Liver (tissue), 9 donors: Measurements from ENCODE around the gene C11orf24. TPM values are rescaled to one million over a fixed set of nuclear protein-coding genes. Genes with fewer than 3 reads are reported as not detected.

Experiments used
- DNase-seq: peaks from one replicate; pipeline ENCODE4 v3.0.0-alpha.2; 2017; ENCODE audit warnings: low spot score
- H3K27ac ChIP-seq, 2 donors: one replicate each; pipeline ENCODE4 v1.7.0; 2013; ENCODE audit warnings: inconsistent platforms in 2 of 2, low read length in 2 of 2, control low read depth in 1 of 2, low read depth in 1 of 2, mild to moderate bottlenecking in 1 of 2
- H3K27me3 ChIP-seq, 4 donors: one replicate each; pipeline versions ENCODE4 v1.6.1 to v1.7.0; 2013; ENCODE audit warnings: low read length in 3 of 4, inconsistent platforms in 1 of 4, mild to moderate bottlenecking in 1 of 4, moderate library complexity in 1 of 4; ENCODE audit not compliant: control insufficient read depth in 4 of 4, insufficient read depth in 4 of 4
- H3K36me3 ChIP-seq, 4 donors: one replicate each; pipeline versions ENCODE4 v1.6.1 to v1.7.0; 2013; ENCODE audit warnings: low read length in 3 of 4, mild to moderate bottlenecking in 3 of 4, low read depth in 1 of 4, moderate library complexity in 1 of 4; ENCODE audit not compliant: control insufficient read depth in 4 of 4, insufficient read depth in 3 of 4
- H3K4me1 ChIP-seq, 4 donors: one replicate each; pipeline versions ENCODE4 v1.6.1 to v1.7.0; 2013; ENCODE audit warnings: low read length in 3 of 4, mild to moderate bottlenecking in 3 of 4, moderate library complexity in 1 of 4; ENCODE audit not compliant: control insufficient read depth in 4 of 4, insufficient read depth in 4 of 4
- H3K4me3 ChIP-seq, 3 donors: one replicate each; pipeline versions ENCODE4 v1.6.1 to v1.7.0; 2013; ENCODE audit warnings: low read length in 3 of 3, control low read depth in 1 of 3, low read depth in 1 of 3, mild to moderate bottlenecking in 1 of 3
- H3K9ac ChIP-seq, 2 donors: one replicate each; pipeline ENCODE4 v1.7.0; 2013; ENCODE audit warnings: low read length in 2 of 2, mild to moderate bottlenecking in 2 of 2, moderate library complexity in 2 of 2, control low read depth in 1 of 2, low read depth in 1 of 2
- H3K9me3 ChIP-seq, 4 donors: one replicate each; pipeline versions ENCODE4 v1.6.1 to v1.7.0; 2013; ENCODE audit warnings: low read length in 3 of 4; ENCODE audit not compliant: control insufficient read depth in 4 of 4
- EGR1 ChIP-seq, 2 donors: IDR thresholded peaks; 2 replicates each; pipeline ENCODE4 v1.6.1; 2016 to 2018; ENCODE audit warnings: antibody characterized with exemption in 2 of 2, low read depth in 2 of 2
- FOXA1 ChIP-seq: IDR thresholded peaks from 2 replicates; pipeline ENCODE4 v1.6.1; 2016; ENCODE audit warnings: antibody characterized with exemption
- FOXA2 ChIP-seq: IDR thresholded peaks from 2 replicates; pipeline ENCODE4 v1.6.1; 2016; ENCODE audit warnings: antibody characterized with exemption
- GABPA ChIP-seq, 2 donors: IDR thresholded peaks in 1 of 2; conservative IDR thresholded peaks in 1 of 2; 2 replicates each; pipeline ENCODE4 v1.6.1; 2016; ENCODE audit warnings: antibody characterized with exemption in 2 of 2, mild to moderate bottlenecking in 1 of 2, moderate library complexity in 1 of 2
- HNF4A ChIP-seq, 2 donors: conservative IDR thresholded peaks; 2 replicates each; pipeline ENCODE4 v1.6.1; 2016; ENCODE audit warnings: antibody characterized with exemption in 2 of 2, mild to moderate bottlenecking in 2 of 2
- HNF4G ChIP-seq: IDR thresholded peaks from 2 replicates; pipeline ENCODE4 v1.6.1; 2016; ENCODE audit warnings: antibody characterized with exemption
- JUND ChIP-seq, 2 donors: IDR thresholded peaks; 2 replicates each; pipeline ENCODE4 v1.6.1; 2016; ENCODE audit warnings: antibody characterized with exemption in 2 of 2
- NR2F2 ChIP-seq: IDR thresholded peaks from 2 replicates; pipeline ENCODE4 v1.6.1; 2016; ENCODE audit warnings: antibody characterized with exemption
- RAD21 ChIP-seq, 2 donors: IDR thresholded peaks; 2 replicates each; pipeline ENCODE4 v1.6.1; 2016; ENCODE audit warnings: antibody characterized with exemption in 2 of 2, mild to moderate bottlenecking in 2 of 2
- RXRA ChIP-seq, 2 donors: IDR thresholded peaks; 2 replicates each; pipeline ENCODE4 v1.6.1; 2017 to 2018; ENCODE audit warnings: antibody characterized with exemption in 2 of 2, mild to moderate bottlenecking in 1 of 2
- SP1 ChIP-seq: IDR thresholded peaks from 2 replicates; pipeline ENCODE4 v1.6.1; 2018; ENCODE audit warnings: antibody characterized with exemption, mild to moderate bottlenecking
- TAF1 ChIP-seq: conservative IDR thresholded peaks from 2 replicates; pipeline ENCODE4 v1.6.1; 2016; ENCODE audit warnings: antibody characterized with exemption, mild to moderate bottlenecking
- YY1 ChIP-seq: IDR thresholded peaks from 2 replicates; pipeline ENCODE4 v1.6.1; 2016; ENCODE audit warnings: antibody characterized with exemption, mild to moderate bottlenecking
- WGBS: extraction: QIAGEN DNeasy Blood & Tissue Kit; methylation state at CpG from one replicate; pipeline ENCODE4 v1.1.7; 2013; 5-methylcytosine and 5-hydroxymethylcytosine counted together
- polyA plus RNA-seq, 2 donors: library from polyadenylated mRNA; stranded (reverse) in 1 of 2; unstranded in 1 of 2; fragments of 200-250 nt in 1 of 2; fragments of >200 nt in 1 of 2; fragmentation: Nextera tagmentation in 1 of 2; extraction: Ambion mirVana in 1 of 2; gene quantifications; one replicate each; pipeline versions ENCODE4 v1.2.1 to v1.2.3, GENCODE V29; 2013 to 2015
- total RNA-seq, 2 donors: library from RNA; depleted of rRNA; stranded (reverse); fragments of >200 nt; gene quantifications; one replicate each; pipeline ENCODE4 v1.2.3, GENCODE V29; 2014
- TF ChIP-seq, protein P1 (sequence below): IDR thresholded peaks from 2 replicates; pipeline ENCODE4 v1.6.1; 2016; ENCODE audit warnings: antibody characterized with exemption
- TF ChIP-seq, protein P2 (sequence below): fragments of 150-350 bp; IDR thresholded peaks from 2 replicates; pipeline ENCODE4 v1.5.1; 2017; ENCODE audit warnings: improper control_type of control experiment, low read depth, low read length; ENCODE audit not compliant: missing input control
- TF ChIP-seq, protein P3 (sequence below): IDR thresholded peaks from 2 replicates; pipeline ENCODE4 v1.6.1; 2016; ENCODE audit warnings: antibody characterized with exemption
- TF ChIP-seq, protein P4 (sequence below): IDR thresholded peaks from 2 replicates; pipeline ENCODE4 v1.6.1; 2016; ENCODE audit warnings: antibody characterized with exemption, mild to moderate bottlenecking
- TF ChIP-seq, protein P5 (sequence below): IDR thresholded peaks from 2 replicates; pipeline ENCODE4 v1.6.1; 2016; ENCODE audit warnings: antibody characterized with exemption
- donor health status: healthy.
- donor health status: healthy.
- donor health status: healthy.
- donor health status: healthy.
- donor health status: healthy.

The C11orf24 gene
- total and polyA plus RNA-seq, 4 donors = 7.8 to 50.3 (median 32.0) TPM

DNA sequence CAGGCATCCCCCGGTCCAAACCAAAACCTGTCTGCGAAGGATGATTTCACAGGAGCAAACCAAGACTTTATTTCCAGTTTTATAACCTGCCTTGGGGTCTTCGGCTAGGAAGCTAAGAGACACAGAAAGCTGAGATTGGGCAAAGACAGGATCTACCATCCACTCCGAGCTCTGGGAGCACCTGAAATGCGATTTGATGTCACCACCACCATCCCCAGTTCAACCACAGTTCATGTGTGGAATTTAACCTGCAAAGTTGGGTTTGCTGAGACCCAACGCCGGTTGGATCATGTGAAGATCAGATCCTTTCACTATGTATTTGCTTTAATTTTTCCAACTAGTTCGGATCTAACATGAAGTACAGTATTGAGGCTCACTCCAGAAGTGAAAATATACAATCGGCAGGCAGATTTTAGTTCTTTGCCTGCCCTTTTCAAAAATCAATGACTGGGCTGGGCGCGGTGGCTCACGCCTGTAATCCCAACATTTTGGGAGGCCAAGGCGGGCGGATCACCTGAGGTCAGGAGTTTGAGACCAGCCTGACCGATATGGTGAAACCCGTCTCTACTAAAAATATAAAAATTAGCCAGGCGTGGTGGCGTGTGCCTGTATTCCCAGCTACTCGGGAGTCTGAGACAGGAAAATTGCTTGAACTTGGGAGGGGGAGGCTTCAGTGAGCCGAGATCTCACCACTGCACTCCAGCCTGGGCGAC is 1.4 kb upstream of the C11orf24 start:
- Histone ChIP-seq H3K27me3 (no peaks in the 10 kb centered on the region), H3K36me3 (peaks cover 0 to under 1% (median 0%) of the 10 kb centered on the region in 4 donors), H3K9ac (peak overlapping the region; percentile 40 to 58), H3K4me3 (peak overlapping the region; percentile 5 to 52 (median 14)), H3K9me3 (no peaks in the 10 kb centered on the region), H3K4me1 (peaks cover 12 to 54% (median 34%) of the 10 kb centered on the region in 4 donors), H3K27ac (peak overlapping the region; percentile 46 to 99)
- WGBS = 51% methylated on average over 21 of the region's 21 CpGs
- no peak for TF ChIP-seq JUND (IDR thresholded peaks at IDR 0.05)
- TF ChIP-seq, protein P1, sequence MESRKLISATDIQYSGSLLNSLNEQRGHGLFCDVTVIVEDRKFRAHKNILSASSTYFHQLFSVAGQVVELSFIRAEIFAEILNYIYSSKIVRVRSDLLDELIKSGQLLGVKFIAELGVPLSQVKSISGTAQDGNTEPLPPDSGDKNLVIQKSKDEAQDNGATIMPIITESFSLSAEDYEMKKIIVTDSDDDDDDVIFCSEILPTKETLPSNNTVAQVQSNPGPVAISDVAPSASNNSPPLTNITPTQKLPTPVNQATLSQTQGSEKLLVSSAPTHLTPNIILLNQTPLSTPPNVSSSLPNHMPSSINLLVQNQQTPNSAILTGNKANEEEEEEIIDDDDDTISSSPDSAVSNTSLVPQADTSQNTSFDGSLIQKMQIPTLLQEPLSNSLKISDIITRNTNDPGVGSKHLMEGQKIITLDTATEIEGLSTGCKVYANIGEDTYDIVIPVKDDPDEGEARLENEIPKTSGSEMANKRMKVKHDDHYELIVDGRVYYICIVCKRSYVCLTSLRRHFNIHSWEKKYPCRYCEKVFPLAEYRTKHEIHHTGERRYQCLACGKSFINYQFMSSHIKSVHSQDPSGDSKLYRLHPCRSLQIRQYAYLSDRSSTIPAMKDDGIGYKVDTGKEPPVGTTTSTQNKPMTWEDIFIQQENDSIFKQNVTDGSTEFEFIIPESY = no peak
- TF ChIP-seq, protein P2, sequence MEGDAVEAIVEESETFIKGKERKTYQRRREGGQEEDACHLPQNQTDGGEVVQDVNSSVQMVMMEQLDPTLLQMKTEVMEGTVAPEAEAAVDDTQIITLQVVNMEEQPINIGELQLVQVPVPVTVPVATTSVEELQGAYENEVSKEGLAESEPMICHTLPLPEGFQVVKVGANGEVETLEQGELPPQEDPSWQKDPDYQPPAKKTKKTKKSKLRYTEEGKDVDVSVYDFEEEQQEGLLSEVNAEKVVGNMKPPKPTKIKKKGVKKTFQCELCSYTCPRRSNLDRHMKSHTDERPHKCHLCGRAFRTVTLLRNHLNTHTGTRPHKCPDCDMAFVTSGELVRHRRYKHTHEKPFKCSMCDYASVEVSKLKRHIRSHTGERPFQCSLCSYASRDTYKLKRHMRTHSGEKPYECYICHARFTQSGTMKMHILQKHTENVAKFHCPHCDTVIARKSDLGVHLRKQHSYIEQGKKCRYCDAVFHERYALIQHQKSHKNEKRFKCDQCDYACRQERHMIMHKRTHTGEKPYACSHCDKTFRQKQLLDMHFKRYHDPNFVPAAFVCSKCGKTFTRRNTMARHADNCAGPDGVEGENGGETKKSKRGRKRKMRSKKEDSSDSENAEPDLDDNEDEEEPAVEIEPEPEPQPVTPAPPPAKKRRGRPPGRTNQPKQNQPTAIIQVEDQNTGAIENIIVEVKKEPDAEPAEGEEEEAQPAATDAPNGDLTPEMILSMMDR = no peak
- TF ChIP-seq YY1 = no peak
- TF ChIP-seq HNF4A (conservative IDR thresholded peaks at IDR 0.05) = peak in 1 of 2 donors; percentile 3
- no peak for TF ChIP-seq FOXA2
- no peak for TF ChIP-seq NR2F2
- TF ChIP-seq, protein P3, sequence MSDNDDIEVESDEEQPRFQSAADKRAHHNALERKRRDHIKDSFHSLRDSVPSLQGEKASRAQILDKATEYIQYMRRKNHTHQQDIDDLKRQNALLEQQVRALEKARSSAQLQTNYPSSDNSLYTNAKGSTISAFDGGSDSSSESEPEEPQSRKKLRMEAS = no peak
- TF ChIP-seq SP1 = peak; percentile 23
- TF ChIP-seq RAD21 (IDR thresholded peaks at IDR 0.05) = no peak
- peak; percentile 51 to 65 for TF ChIP-seq RXRA (IDR thresholded peaks at IDR 0.05)
- no peak for TF ChIP-seq TAF1
- TF ChIP-seq, protein P4, sequence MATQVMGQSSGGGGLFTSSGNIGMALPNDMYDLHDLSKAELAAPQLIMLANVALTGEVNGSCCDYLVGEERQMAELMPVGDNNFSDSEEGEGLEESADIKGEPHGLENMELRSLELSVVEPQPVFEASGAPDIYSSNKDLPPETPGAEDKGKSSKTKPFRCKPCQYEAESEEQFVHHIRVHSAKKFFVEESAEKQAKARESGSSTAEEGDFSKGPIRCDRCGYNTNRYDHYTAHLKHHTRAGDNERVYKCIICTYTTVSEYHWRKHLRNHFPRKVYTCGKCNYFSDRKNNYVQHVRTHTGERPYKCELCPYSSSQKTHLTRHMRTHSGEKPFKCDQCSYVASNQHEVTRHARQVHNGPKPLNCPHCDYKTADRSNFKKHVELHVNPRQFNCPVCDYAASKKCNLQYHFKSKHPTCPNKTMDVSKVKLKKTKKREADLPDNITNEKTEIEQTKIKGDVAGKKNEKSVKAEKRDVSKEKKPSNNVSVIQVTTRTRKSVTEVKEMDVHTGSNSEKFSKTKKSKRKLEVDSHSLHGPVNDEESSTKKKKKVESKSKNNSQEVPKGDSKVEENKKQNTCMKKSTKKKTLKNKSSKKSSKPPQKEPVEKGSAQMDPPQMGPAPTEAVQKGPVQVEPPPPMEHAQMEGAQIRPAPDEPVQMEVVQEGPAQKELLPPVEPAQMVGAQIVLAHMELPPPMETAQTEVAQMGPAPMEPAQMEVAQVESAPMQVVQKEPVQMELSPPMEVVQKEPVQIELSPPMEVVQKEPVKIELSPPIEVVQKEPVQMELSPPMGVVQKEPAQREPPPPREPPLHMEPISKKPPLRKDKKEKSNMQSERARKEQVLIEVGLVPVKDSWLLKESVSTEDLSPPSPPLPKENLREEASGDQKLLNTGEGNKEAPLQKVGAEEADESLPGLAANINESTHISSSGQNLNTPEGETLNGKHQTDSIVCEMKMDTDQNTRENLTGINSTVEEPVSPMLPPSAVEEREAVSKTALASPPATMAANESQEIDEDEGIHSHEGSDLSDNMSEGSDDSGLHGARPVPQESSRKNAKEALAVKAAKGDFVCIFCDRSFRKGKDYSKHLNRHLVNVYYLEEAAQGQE = no peak
- TF ChIP-seq EGR1 (IDR thresholded peaks at IDR 0.05; ENCODE audit: low read depth in 2 of 2) = no peak
- TF ChIP-seq, protein P5, sequence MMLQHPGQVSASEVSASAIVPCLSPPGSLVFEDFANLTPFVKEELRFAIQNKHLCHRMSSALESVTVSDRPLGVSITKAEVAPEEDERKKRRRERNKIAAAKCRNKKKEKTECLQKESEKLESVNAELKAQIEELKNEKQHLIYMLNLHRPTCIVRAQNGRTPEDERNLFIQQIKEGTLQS = no peak
- TF ChIP-seq GABPA (IDR thresholded peaks at IDR 0.05 in 1 of 2, conservative IDR thresholded peaks at IDR 0.05 in 1 of 2) = no peak
- no peak for TF ChIP-seq HNF4G
- TF ChIP-seq FOXA1 = no peak
- no peak for DNase-seq
